Activated gamma-delta T cell treated with anti-CD3 and anti-CD28 coated beads, Interleukin-2, amount 50 U/mL, for 16 hours (primary cell): ENCODE data around the gene TRIM32.
"Not testable (repeated sequence)": the region's sequence is repeated elsewhere in the genome, so short reads cannot be mapped to it uniquely, and the experiment has no call there.

Experiments
- DNase-seq: peaks from one replicate; pipeline ENCODE4 v3.0.0-alpha.2; 2020; ENCODE audit warnings: low read depth

The TRIM32 gene

DNA sequence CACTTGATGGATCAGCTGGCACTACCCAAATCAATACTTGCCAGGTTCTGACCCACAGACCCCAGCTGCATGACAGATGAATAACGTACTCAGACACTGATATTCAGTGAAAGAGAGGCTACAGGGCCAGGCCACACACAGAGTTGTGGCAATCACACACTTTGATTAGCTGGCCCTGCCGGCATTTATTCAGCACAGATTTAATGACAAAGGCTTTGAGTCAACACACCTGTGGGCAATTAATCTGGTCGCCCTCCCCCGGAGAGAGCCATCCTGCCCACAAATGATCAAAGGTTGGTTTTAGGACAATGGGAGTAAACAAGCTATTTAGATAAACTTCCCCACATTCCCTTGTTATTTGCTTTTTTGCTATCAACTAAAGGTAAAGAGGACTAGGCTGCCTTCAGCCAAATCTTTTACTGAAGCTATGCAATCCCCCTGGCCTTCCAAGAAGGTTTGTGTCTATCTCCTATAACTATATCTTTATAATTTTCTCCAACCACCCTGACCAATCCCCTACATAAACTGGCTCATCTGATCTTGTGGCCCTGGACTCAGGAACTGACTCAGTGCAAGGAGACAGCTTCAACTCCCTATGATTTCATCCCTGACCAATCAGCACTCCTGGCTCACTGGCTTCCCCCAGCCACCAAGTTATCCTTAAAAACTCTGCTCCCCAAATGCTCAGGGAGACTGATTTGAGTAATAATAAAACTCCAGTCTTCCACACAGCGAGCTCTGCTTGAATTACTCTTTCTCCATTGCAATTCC is 12.7 kb upstream of the TRIM32 start:
- no peak for DNase-seq

DNA sequence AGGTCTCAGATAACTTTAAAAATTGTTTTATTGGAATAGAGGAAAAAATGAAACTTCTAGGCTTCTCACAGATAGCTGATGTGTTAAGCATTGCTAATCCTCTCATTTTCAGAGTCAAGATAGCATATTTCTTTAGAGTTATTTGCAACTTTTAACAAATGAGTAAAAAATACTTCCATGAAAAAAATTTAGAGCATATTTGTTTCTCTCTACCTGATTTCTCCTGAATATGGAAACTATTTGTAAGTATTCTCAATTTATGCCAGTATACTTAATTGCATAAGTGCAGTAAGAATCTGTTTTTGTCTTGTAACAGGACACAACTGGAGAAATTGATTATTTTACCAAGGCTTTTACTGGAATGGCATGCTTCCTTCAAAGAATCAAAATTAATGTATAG is 3.6 kb upstream of the TRIM32 start:
- no peak for DNase-seq

- no peak for DNase-seq
Observed at GRCh38 chr9:116685166-116685565, 1.9 kb upstream of the TRIM32 start.

GRCh38 chr9:116686135-116686534 is 970 bp upstream of the TRIM32 start:
- no peak for DNase-seq

DNA sequence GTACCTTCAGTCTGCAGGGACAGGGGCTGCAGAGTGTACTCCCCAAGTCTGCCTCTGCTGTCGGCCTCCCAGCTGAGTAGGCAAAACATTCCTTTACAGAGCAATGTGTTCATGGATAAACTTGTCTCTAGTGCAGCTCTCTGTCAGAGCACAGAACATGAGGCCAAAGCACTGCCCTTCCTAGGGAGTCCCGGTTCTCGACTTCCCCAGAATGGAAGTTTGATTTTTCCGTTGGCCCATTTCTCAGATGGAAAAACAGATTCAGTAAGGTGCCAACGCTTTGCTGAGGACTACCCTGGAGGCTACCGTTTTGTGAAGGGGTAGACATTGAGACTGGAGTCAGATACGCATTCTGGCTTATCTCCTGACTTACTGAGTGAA is 422 bp upstream of the TRIM32 start:
- DNase-seq, result no peak

DNA sequence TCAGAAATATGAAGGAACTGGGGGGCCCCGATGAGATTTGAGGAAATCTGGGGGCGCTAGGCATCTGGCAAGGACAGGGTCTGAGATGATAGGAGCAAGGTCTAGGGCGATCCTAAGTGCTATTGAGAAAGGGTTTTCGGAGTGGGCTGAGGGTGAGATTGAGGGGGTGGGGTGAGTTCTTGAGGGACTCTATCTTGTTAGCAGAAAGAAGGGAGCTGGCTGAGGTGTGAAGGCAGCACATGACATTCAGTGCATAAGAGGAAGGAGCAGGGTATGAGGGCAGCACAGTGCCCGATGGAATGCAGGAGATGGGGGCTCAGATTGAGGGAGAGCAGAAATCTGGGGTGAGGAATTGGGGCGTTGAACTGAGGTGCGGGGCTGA is 640 bp downstream of the TRIM32 start:
- no peak for DNase-seq

GRCh38 chr9:116688806-116689485 is 1.8 kb downstream of the TRIM32 start:
- no peak for DNase-seq

DNA sequence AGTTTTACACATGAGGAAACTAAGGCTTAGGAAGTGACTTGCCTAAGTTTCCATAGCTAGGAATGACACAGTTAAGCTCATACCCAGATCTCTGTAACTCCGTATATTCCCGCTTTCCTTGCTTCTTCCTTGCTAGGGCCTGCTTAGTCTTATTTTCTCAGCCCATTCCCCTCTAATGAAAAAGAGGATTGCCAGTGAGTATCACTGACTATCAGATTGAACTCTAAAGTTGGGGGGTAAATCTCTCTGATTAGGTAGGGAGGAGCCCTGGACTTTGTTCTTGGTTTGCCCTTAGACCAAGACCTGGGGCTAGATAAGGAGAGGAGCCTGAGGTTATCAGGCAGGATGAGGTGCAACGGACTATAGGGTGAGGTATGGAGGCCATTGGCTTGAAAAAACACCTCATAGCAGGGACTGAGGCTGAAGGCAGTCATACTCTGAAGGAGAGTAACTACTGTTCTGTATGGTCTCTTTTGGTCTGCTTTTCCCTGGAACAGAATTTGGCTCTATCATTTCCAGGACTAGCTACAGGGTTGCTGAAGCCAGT is 2.5 kb downstream of the TRIM32 start:
- DNase-seq, result no peak

GRCh38 chr9:116690805-116691204 is 3.7 kb downstream of the TRIM32 start:
- not testable (repeated sequence) for DNase-seq

DNA sequence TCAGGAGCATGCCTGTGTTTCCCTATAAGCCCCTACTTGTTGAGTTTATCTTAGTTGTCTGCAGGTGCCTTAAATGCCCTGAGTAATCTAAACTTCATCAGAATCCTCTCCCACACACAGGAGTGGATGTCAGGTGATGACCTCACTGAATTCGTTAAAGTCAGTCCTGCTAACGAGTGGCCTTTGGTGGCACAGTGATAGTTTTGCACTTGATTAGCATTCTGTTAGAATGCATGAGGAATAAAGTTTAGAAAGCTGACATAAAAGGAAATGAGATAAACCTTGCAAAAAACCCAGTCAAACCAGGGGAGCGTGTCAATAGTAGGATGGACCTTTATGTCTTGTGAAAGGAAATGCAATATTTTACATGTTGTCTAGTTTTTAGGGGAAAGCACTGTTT is 4.5 kb downstream of the TRIM32 start:
- no peak for DNase-seq

- no peak for DNase-seq
Observed at GRCh38 chr9:116692616-116693015, 5.5 kb downstream of the TRIM32 start.

GRCh38 chr9:116693233-116693731 is 6.2 kb downstream of the TRIM32 start:
- DNase-seq, result no peak

DNA sequence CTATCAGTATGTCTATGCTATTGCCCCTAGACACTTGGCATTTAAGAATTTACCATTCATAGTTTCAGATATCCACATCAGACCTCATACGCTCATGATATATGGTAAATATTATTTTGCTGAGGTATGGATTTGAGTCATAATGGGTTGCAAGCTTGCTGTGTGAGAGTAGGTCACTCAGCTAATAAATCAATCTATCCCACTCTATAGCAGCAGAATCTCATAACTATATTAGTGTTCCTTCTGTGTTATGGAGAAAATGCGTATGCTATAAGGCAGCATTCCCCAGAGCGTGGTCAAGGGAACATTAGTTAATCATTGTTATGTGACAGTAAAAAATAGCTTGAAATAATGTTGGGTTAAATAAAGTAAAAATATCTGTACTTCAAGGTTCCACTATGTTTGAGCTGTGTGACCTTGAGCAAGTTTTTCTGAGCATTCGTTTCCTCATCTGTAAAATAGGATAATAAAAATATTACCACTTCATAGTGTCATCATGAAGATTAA is 7.7 kb downstream of the TRIM32 start:
- no peak for DNase-seq

DNA sequence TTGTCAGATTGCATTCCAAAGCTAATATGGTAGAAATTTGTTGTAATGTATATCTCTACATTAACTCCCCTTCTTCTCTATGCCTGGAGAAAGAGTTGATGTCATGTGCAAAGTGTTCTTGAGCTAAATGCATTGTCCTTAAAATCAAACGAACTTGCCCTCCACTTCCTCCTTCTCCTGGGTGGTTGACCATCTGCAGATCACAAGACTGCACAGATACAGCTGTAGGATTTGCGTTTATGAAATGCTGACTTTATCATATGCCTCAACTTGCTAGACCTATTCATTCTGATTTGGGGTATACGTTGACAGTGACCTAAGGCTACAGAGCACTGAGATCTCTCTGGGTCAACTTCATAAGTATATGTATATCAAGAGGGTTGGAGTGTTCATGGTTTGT is 8.3 kb downstream of the TRIM32 start:
- DNase-seq, result no peak

- no peak for DNase-seq
Observed at GRCh38 chr9:116697362-116697761, 10.3 kb downstream of the TRIM32 start.

GRCh38 chr9:116697887-116698286 is 10.8 kb downstream of the TRIM32 start:
- DNase-seq, result no peak

- DNase-seq, result no peak
Observed at GRCh38 chr9:116700279-116700678, 13.2 kb downstream of the TRIM32 start.

DNA sequence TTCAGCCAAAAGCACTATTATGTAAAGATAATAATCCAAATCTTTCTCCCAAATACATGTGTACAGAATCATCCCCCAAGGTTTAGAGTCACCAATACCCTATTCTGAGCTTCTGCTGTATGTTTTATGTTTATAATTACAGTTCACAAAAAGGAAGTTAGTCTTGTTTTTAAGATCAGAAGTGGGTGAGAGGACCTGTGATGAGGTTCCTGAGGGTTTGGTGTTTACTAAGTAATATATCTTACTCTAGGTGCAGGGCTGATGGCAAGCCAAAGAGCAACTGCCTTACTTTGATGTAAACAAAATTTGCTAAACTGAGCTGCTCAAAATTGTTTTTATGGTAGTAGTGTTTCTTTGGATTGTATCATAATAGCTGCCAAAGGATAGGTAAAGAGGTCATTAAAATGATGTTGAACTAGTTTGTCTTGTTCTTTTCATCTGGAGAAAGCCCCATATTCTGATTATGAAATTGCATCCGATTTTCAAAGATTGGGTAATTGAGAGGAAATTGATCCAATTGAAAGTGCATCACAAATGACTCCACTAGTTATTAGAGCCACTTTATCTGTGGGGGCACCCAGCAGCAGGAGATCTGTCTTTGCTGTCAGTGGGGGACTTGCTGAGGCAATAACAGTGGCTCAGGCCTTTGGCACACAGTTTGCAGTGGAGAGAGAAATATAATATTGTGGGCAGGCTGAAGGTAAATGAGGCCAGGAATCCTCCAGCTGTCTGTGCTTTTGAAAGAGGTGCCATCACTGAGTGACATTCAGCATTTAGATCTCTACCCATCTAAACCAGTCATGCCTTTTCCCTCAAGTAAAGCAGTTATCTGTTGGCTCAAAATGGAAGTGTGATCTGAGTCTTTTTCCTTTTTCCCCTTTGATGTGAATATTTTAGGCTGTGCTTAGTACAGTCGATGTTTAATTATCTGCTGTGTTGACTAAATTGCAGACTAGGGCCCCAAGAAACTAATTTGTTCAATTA is 14.1 kb downstream of the TRIM32 start:
- DNase-seq, result no peak

- DNase-seq, result no peak
Observed at GRCh38 chr9:116701940-116702642, 15.0 kb downstream of the TRIM32 start.

DNA sequence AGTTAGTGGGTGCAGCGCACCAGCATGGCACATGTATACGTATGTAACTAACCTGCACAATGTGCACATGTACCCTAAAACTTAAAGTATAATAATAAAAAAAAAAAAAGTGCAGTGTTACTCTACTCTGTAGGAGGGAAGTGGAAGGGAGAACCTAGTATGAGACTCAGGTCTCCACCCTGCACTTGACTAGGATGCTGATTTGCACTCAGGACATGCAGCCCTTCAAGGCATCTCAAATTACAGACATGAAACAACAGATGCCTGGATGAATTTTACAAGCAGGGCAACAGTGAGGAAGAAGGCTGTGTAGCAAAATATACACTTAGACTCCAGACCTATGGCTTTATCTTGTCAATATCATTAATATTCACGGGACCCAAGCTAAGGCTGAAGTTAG is 16.5 kb downstream of the TRIM32 start:
- no peak for DNase-seq

DNA sequence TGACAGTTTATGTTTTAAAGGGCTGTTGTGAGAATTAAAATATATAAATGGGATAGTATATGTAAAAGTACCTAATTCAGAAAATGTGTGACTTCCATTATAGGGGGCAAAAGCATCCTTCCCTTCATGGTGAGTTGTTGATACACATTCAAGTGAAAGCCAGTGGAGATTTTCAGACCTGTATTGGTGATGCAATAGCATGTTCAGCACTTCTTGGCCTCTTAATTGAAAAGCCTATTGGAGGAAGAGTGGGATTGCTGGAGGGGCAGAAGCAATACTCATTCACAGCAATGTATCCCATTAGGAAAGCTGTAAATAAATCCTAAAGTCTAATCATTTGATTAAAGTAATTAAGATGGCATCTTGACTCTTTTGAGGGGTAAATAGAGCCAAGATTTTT is 17.4 kb downstream of the TRIM32 start:
- DNase-seq, result no peak
